HG03460 (cell line): ENCODE results near the gene CHAC2.
"Not testable (repeated sequence)": the region's sequence is repeated elsewhere in the genome, so short reads cannot be mapped to it uniquely, and the experiment has no call there.

ENCODE experiments used
- ATAC-seq: cut with Tn5 transposase; IDR thresholded peaks from one replicate; pipeline ENCODE4 v1.9.1; 2021; ENCODE audit not compliant: unreplicated experiment

CHAC2 gene

DNA sequence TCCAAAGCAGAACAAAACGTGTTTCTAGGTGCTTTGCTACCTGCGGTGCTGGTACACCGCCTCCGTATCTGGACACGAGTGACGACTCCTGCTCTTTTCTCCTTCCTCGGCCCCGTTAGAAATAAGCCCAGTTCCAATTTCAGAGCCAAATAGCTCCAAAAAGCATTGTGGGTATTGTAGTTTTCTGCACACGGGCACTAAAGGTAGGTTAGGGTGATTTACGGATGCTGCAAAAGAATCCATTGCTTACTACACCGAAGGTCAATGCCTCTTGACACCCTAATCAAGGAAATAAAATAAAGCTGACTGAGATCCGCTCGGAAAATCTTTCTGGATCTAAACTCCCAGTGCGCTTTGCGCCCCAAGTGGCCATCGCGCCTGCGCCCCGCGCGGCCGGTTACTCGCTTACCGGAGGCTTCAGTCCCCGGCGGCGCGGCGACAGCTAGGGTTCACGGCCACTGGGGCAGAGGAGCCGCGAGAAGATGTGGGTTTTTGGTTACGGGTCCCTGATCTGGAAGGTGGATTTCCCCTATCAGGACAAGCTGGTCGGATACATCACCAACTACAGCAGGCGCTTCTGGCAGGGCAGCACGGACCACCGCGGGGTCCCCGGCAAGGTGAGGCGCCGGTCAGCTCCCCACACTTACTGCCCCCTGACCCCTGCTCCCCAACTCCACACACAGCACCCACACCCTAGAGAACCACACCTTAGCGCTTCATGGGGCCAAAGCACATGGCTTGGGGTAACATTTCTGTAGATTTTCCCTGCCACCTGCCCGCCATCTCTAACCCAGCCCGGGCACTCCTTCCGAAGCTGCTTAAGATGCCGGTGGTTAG, at the start of gene CHAC2:
CHAC2 (plus strand) TSS at position 400 of the 837 bp plus-strand sequence; CDS start at position 483, 83 bp downstream.
- peak; percentile 91 for ATAC-seq

- ATAC-seq: not testable (repeated sequence)
Measured at GRCh38 chr2:53720944-53721343, 46.7 kb upstream of the CHAC2 start.

GRCh38 chr2:53724536-53724935, 43.1 kb upstream of the CHAC2 start:
- no peak for ATAC-seq

- ATAC-seq: no peak
Measured at GRCh38 chr2:53725662-53726061, 41.9 kb upstream of the CHAC2 start.

DNA sequence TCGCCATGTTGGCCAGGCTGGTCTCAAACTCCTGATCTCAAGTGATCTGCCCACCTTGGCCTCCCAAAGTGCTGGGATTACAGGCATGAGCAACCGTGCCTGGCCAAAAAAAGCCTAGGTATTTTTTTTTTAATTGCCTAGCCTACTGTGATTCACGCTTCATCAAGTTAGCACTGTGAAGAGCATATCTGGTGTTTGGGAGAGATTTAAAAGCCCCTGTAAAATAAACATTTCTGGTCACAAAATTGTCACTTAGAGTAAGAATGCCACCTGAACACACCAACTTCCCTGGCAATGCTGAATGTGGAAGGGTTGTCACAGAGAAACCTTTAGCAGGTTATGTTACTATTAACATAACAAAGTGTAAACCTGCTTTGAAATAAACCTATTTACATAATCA, 39.7 kb upstream of the CHAC2 start:
- ATAC-seq: no peak

GRCh38 chr2:53729143-53729762, 38.4 kb upstream of the CHAC2 start:
- no peak for ATAC-seq

DNA sequence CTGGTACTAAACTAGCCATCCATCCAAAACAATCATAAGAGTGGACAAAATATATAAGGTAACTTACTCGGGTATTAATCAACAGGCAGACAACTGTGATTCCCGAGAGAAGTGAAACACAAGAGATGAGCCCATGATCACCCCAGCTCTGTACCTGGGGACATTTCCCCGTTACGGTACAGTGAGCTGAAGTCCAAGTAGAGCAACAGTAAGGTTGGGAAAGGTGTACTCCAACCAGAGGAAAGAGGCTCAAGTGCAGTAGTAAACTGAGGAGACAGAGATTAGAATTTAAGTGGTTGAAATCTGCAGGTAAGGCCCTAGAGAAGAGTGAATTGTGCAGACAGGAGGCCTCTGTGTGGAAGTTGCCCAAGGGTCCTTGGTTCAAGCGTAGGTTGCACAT, 30.5 kb upstream of the CHAC2 start:
- no peak for ATAC-seq

GRCh38 chr2:53739032-53739431, 28.6 kb upstream of the CHAC2 start:
- no peak for ATAC-seq

DNA sequence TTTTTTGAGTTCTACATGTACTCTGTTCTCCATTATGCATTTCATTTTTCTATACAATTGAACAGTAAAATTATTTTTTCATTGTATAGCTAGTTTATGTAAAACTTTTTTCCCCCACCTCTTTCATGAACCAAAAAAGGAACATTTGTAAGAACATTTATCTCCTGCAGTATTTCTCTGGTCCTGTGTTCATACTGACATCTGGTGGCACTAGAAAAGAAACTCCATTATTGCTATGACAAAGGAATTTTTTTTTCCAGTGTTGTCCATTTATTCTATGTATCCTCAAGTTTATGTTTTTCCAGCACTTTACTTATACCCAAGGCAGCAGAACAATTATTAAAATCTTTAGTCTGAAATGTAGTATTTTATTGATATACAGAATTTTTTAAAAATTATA, 27.4 kb upstream of the CHAC2 start:
- no peak for ATAC-seq

DNA sequence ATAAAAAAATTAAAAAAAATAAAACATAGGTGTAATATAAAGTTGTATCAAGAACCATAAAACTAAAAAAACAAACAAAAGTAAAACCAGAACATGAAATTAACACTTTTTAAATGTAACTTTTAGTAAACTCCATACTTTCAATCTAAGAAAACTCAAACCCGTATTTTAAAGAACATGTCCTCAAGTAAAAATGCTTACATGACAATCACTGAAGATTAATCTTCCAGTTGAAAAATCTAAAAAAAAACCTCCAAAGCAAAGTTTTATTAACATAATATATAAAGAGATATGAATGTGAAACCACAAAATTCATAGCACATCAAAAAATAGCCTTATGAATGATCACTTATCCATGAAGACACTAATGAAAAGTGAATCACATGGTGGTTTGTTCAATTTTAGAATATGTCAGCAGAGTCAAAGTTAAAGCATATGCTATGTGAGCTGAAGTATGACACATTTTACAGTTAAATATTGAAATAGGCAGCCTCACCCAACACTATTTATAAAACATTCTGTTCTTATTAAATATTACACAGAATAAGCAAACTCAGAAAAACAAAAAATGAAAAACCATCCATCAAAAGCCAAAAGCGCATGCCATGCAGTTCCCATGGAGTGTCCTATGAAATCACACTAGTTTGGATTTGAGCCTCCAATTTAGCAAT, 23.1 kb upstream of the CHAC2 start:
- no peak for ATAC-seq

GRCh38 chr2:53750041-53750768, 17.4 kb upstream of the CHAC2 start:
- ATAC-seq: no peak

DNA sequence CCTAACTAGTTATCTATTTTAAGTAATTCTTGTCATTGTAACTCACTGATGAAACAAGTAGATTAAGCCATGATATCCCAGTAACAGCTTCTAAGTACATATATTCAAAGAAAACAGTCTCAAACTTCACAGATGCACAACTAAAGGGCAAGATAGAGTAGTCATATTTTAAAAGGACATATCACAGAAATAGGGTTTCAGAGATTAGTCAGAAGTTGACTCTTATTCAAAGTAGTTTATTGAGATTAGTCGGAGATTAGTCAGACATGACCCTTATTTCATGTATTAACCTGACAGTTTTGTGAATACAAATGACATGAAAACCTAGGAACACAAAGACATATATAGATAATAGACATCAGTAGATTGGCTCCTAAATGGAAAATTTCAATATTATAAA, 15.9 kb upstream of the CHAC2 start:
- ATAC-seq: peak; percentile 85

- ATAC-seq: no peak
Measured at GRCh38 chr2:53752385-53752784, 15.2 kb upstream of the CHAC2 start.

DNA sequence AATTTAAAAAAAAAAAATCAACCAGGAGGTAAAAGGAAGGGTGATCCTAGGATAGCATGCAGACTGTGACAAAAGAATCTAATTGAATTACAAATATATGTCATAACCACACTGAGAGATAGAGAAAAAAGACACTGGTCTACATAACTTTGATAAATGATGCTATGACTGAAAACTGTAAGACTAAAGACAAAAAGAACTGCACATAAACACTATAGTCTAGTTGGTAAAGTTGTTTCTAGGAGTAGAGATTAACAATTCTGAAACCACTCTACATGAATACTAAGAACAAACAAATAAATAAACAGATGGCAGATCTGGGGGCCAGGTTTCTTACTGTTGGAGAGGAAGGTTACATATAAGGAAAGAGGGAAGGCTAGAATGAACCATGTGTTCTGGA, 14.6 kb upstream of the CHAC2 start:
- ATAC-seq: no peak

DNA sequence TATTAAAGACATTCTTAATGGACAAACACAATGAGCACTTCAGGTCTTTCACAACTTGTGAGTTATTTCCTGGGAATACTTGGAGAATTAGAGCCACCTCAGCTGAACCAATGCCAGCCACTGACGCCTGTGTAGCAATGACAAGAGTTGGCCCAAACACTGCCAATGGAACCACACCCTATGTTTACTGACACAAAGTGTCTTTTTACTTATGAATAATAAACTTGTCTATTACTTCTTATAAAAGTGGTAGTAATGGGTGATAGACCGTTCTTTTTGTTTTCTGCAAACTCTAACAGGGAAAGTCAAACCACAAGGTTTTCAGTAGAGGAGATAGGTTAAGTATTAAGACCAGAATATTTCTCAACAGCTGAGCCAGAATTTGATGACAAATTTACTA, 12.5 kb upstream of the CHAC2 start:
- no peak for ATAC-seq

DNA sequence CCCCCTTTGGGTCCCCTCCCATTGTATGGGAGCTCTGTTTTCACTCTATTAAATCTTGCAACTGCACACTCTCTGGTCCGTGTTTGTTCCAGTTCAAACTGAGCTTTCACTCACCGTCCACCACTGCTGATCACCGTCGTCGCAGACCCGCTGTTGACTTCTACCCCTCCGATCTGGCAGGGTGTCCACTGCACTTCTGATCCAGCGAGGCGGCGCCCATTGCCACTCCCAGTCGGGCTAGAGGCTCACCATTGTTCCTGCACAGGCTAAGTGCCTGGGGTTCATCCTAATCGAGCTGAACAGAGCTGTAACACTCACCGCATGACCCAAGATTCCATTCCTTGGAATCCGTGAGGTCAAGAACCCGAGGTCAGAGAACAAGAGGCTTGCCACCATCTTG, 11.0 kb upstream of the CHAC2 start:
- ATAC-seq: no peak

DNA sequence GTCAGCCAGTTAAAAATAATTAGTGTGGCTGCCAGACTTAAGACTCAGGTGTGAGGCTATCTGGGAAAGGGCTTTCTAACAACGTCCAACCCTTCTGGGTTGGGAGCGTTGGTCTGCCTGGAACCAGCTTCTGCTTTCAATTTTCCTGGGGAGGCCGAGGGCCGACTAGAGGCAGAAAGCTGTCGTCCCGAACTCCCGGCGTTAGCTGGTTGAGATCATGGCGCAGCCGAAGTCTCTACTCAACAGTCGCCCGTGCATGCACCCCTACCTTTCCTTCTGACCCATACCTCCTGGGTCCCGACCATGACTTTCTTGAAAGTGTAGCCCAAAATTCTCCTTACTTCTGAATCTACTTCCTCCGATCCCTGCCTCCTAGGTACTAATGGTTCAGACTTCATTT, 10.4 kb upstream of the CHAC2 start:
- ATAC-seq: not testable (repeated sequence)

DNA sequence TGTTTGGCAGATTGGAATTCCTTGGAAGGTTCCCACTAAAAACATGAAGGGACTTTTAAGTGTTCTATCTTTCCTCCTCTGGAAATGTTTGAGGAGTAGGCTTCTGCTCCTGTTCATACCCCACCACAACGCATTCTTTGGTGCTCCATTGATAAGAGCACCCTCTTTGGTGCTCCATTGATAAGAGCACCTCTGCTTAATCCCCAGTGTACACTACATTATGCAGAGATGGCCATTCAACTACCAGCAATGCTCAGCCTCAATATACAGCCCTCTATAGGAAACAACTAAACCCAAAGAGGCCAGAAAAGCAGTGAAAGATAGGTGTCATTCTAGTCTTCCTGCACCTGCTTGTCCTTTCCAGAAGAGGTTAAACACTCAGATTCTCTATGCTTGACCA, 1.8 kb upstream of the CHAC2 start:
- no peak for ATAC-seq

- ATAC-seq: peak; percentile 47
Measured at GRCh38 chr2:53768242-53768542, 588 bp downstream of the CHAC2 start.

GRCh38 chr2:53769318-53769945, 1.8 kb downstream of the CHAC2 start:
- ATAC-seq: no peak

DNA sequence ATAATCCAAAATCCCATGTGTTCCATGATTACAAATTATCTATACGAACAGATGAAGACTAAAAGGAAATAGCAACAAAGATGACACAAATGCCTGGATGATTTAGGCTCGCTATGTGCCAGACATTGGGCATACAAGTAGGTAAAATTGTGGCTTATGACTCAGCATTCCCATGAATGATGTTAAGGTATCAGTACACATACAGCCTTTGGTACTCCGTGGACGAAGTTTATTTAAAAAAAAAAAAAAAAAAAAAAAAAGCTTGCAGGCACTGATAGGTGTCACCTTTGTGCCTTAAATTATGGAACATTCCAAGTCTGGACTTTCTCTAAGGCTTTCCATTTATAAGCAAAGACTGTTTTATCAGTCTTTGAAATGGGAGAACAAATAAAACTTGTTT, 2.7 kb downstream of the CHAC2 start:
- ATAC-seq: no peak
